ENCODE results near the gene USP32.

USP32 gene

GRCh38 chr17:60326702-60327101 lies 65.2 kb downstream of the USP32 start:
- Histone ChIP-seq H3K4me2 (ENCODE audit: low read depth, low read length, poor library complexity, severe bottlenecking) (no peak overlapping the region), H3K4me3 (ENCODE audit: low read length, poor library complexity, severe bottlenecking) (no peak overlapping the region), H3K36me3 (ENCODE audit: insufficient read depth, low read length) (peaks cover 24% of the 10 kb centered on the region; the same call in 1 of the 2 replicates), H3K9ac (ENCODE audit: low read depth, low read length, poor library complexity, severe bottlenecking) (no peak overlapping the region), H3K4me1 (ENCODE audit: insufficient read depth, low read length, poor library complexity, severe bottlenecking) (no peaks in the 10 kb centered on the region), H3K9me3 (ENCODE audit: insufficient read depth, low read depth, low read length) (peaks cover 6% of the 10 kb centered on the region; the same call in 1 of the 2 replicates), H3K9me2 (replicated peaks; ENCODE audit: low read depth, low read length) (no peaks in the 10 kb centered on the region), H4K20me1 (ENCODE audit: insufficient read depth, low read length, poor library complexity, severe bottlenecking) (peaks cover 8% of the 10 kb centered on the region), H3K79me2 (ENCODE audit: insufficient read depth, low read length) (peaks cover 46% of the 10 kb centered on the region), H2AFZ (ENCODE audit: low read length) (no peak overlapping the region), H3K27me3 (ENCODE audit: insufficient read depth, low read length, poor library complexity, severe bottlenecking) (no peaks in the 10 kb centered on the region), H3F3A (ENCODE audit: low read depth) (no peaks in the 10 kb centered on the region)
- no peak for TF ChIP-seq CTCF (conservative IDR thresholded peaks at IDR 0.05; ENCODE audit: low read length)
- TF ChIP-seq EZH2phosphoT487 (IDR thresholded peaks at IDR 0.05; ENCODE audit: borderline replicate concordance) = no peak

GRCh38 chr17:60325730-60326524 lies 66.0 kb downstream of the USP32 start:
- H3F3A ChIP-seq (ENCODE audit: low read depth) = no peaks in the 10 kb centered on the region
- H4K20me1 ChIP-seq (ENCODE audit: insufficient read depth, low read length, poor library complexity, severe bottlenecking) = peaks cover 13% of the 10 kb centered on the region
- H3K36me3 ChIP-seq (ENCODE audit: insufficient read depth, low read length) = peaks cover 21% of the 10 kb centered on the region; the same call in 1 of the 2 replicates
- H3K9me3 ChIP-seq (ENCODE audit: insufficient read depth, low read depth, low read length) = peaks cover 6% of the 10 kb centered on the region; the same call in 1 of the 2 replicates
- no peak overlapping the region for H3K9ac ChIP-seq (ENCODE audit: low read depth, low read length, poor library complexity, severe bottlenecking)
- TF ChIP-seq CTCF (conservative IDR thresholded peaks at IDR 0.05; ENCODE audit: low read length) = no peak
- no peak for TF ChIP-seq EZH2phosphoT487 (IDR thresholded peaks at IDR 0.05; ENCODE audit: borderline replicate concordance)
- H3K4me3 ChIP-seq (ENCODE audit: low read length, poor library complexity, severe bottlenecking) = no peak overlapping the region
- no peak overlapping the region for H2AFZ ChIP-seq (ENCODE audit: low read length)
- H3K27me3 ChIP-seq (ENCODE audit: insufficient read depth, low read length, poor library complexity, severe bottlenecking) = no peaks in the 10 kb centered on the region
- H3K9me2 ChIP-seq (replicated peaks; ENCODE audit: low read depth, low read length) = no peaks in the 10 kb centered on the region
- no peaks in the 10 kb centered on the region for H3K4me1 ChIP-seq (ENCODE audit: insufficient read depth, low read length, poor library complexity, severe bottlenecking)
- H3K4me2 ChIP-seq (ENCODE audit: low read depth, low read length, poor library complexity, severe bottlenecking) = no peak overlapping the region
- H3K79me2 ChIP-seq (ENCODE audit: insufficient read depth, low read length) = peaks cover 54% of the 10 kb centered on the region

- Histone ChIP-seq H3K9me3 (ENCODE audit: insufficient read depth, low read depth, low read length) (peaks cover 6% of the 10 kb centered on the region; the same call in 1 of the 2 replicates), H3K79me2 (ENCODE audit: insufficient read depth, low read length) (peaks cover 59% of the 10 kb centered on the region), H4K20me1 (ENCODE audit: insufficient read depth, low read length, poor library complexity, severe bottlenecking) (peaks cover 16% of the 10 kb centered on the region), H2AFZ (ENCODE audit: low read length) (no peak overlapping the region), H3K27me3 (ENCODE audit: insufficient read depth, low read length, poor library complexity, severe bottlenecking) (no peaks in the 10 kb centered on the region), H3K36me3 (ENCODE audit: insufficient read depth, low read length) (peaks cover 14% of the 10 kb centered on the region; the same call in 1 of the 2 replicates), H3K9ac (ENCODE audit: low read depth, low read length, poor library complexity, severe bottlenecking) (no peak overlapping the region), H3K4me1 (ENCODE audit: insufficient read depth, low read length, poor library complexity, severe bottlenecking) (no peaks in the 10 kb centered on the region), H3K4me3 (ENCODE audit: low read length, poor library complexity, severe bottlenecking) (no peak overlapping the region), H3K9me2 (replicated peaks; ENCODE audit: low read depth, low read length) (no peaks in the 10 kb centered on the region), H3K4me2 (ENCODE audit: low read depth, low read length, poor library complexity, severe bottlenecking) (no peak overlapping the region), H3F3A (ENCODE audit: low read depth) (no peaks in the 10 kb centered on the region)
- TF ChIP-seq CTCF (conservative IDR thresholded peaks at IDR 0.05; ENCODE audit: low read length) (no peak), EZH2phosphoT487 (IDR thresholded peaks at IDR 0.05; ENCODE audit: borderline replicate concordance) (no peak)
Measured at GRCh38 chr17:60323754-60324153, 68.2 kb downstream of the USP32 start.

Measured in Loucy (cell line).